Measurements from ENCODE around the gene FRY.

GRCh38 chr13:32073180-32073864, 41.7 kb downstream of the FRY start:
- TF ChIP-seq CTCF (conservative IDR thresholded peaks at IDR 0.05), result no peak
- TF ChIP-seq ZFX (IDR thresholded peaks at IDR 0.05), result no peak

Measured in C4-2B (cell line).